Left ventricle myocardium inferior (tissue), 1 donor: ENCODE results near the gene CRTC3. TPM values are rescaled to one million over a fixed set of nuclear protein-coding genes. Genes with fewer than 3 reads are reported as not detected.
"Not testable (repeated sequence)": the region's sequence is repeated elsewhere in the genome, so short reads cannot be mapped to it uniquely, and the experiment has no call there.

Source experiments
- DNase-seq: peaks from one replicate; pipeline ENCODE4 v3.0.0-alpha.2; 2020
- H3K27ac ChIP-seq: fragments of 200-600 bp; replicated peaks from 2 replicates; pipeline ENCODE4 v1.8.0; 2021
- H3K27me3 ChIP-seq: fragments of 200-600 bp; 2 replicates; pipeline ENCODE4 v1.8.0; 2021; ENCODE audit warnings: low read depth
- H3K36me3 ChIP-seq: fragments of 200-600 bp; 2 replicates; pipeline ENCODE4 v1.8.0; 2021
- H3K4me1 ChIP-seq: fragments of 200-600 bp; 2 replicates; pipeline ENCODE4 v1.8.0; 2021
- H3K4me3 ChIP-seq: fragments of 200-600 bp; 2 replicates; pipeline ENCODE4 v1.8.0; 2021; ENCODE audit warnings: mild to moderate bottlenecking, moderate library complexity
- H3K9me3 ChIP-seq: fragments of 200-600 bp; replicated peaks from 2 replicates; pipeline ENCODE4 v1.8.0; 2021
- intact Hi-C: fragments of 100-400 bp; cut with micrococcal nuclease; formaldehyde crosslinking; loops from one replicate; pipeline ENCODE4 v1.11.0; 2022
- total RNA-seq: library from RNA; stranded (reverse); fragmentation: NEBNext Ultra II Directional; extraction: Animal tissue kit (Norgen Biotek cat#: 25700); gene quantifications from one replicate; pipeline ENCODE4 v1.2.1, GENCODE V29; 2021
- TF ChIP-seq, protein P1 (sequence below): fragments of 200-600 bp; IDR thresholded peaks from 2 replicates; pipeline ENCODE4 v1.8.0; 2021; ENCODE audit warnings: antibody characterized with exemption, mild to moderate bottlenecking, borderline replicate concordance
- donor health status: DM: no; HTN: yes; CAD: no; lungs with severe emphysema.

The CRTC3 gene
- total RNA-seq, 1 donor from 2014 or later, result 24.1 TPM

DNA sequence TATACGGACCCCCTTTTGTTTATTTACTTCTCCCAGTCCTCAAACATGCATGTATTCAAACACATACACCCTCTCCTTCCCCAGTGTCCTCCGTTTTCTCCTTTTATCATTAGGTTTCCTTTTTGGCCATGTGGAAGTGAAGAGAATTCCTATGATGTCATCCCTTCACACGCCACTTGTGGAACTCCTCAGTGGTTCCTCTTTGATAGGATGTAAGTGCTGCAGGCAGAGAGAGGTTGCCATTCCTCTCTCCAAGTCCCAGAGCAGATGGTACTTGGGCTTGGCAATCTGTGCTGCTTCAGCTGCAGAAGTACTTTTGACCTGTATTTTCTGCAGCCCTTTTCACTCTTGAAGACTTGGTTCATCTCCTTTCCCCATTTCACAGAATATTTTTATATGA is 32.9 kb upstream of the CRTC3 start:
- Histone ChIP-seq H3K4me3 (no peak overlapping the region), H3K27ac (no peak overlapping the region)

DNA sequence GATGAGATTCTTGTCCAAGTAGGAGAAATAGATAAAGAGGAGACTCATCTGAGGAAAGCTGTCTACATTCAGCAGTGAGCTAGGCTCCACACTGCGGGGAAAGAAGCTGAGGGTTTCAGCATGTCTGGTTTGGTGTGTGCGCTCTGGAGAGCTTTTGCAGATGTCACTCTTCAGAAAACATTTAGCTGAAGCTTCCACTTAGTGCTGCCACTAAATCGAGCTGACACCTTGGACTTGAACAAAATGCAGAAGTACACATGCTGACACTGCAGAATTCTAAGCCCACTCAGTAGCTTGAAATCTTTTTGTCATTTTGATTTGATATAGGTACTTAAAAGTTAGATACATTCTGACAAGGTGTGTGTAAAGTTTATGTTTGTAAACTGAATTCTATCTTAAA is 32.3 kb upstream of the CRTC3 start:
- no peak overlapping the region for H3K4me3 ChIP-seq
- H3K27ac ChIP-seq, result peak overlapping the region; percentile 1
- H3K4me1 ChIP-seq, result peaks cover 16% of the 10 kb centered on the region
- no peaks in the 10 kb centered on the region for H3K27me3 ChIP-seq
- peaks cover 95% of the 10 kb centered on the region for H3K36me3 ChIP-seq
- TF ChIP-seq, protein P1, sequence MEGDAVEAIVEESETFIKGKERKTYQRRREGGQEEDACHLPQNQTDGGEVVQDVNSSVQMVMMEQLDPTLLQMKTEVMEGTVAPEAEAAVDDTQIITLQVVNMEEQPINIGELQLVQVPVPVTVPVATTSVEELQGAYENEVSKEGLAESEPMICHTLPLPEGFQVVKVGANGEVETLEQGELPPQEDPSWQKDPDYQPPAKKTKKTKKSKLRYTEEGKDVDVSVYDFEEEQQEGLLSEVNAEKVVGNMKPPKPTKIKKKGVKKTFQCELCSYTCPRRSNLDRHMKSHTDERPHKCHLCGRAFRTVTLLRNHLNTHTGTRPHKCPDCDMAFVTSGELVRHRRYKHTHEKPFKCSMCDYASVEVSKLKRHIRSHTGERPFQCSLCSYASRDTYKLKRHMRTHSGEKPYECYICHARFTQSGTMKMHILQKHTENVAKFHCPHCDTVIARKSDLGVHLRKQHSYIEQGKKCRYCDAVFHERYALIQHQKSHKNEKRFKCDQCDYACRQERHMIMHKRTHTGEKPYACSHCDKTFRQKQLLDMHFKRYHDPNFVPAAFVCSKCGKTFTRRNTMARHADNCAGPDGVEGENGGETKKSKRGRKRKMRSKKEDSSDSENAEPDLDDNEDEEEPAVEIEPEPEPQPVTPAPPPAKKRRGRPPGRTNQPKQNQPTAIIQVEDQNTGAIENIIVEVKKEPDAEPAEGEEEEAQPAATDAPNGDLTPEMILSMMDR, result no peak
- intact Hi-C loops, result no loop called here
- DNase-seq, result no peak
- no peaks in the 10 kb centered on the region for H3K9me3 ChIP-seq

More for the DNA sequence above, 32.9 kb upstream of the CRTC3 start:
- Histone ChIP-seq H3K27me3 (no peaks in the 10 kb centered on the region), H3K4me1 (peaks cover 16% of the 10 kb centered on the region), H3K9me3 (no peaks in the 10 kb centered on the region), H3K36me3 (peaks cover 95% of the 10 kb centered on the region)
- DNase-seq, result no peak
- intact Hi-C loops, result no loop called here
- TF ChIP-seq, protein P1, result no peak

DNA sequence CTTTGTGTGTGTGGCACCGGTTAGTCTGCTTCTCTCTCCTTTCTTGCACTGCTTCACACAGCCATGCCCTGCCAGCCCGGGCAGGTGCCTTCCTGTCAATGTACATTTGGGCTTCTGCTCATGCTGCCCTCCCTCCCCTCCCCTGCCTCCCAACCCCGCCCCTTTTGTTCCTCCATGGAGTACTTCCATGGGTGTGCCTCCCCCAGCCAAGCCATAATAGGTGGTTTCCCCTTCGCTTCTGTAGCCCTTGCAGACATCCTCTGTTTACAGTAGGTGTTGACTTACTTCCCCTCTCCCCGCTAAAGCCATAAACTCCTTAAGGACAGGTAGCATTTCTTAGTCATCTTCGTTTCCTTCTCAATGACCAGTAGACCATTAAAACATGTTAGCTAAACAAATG is 31.8 kb upstream of the CRTC3 start:
- Histone ChIP-seq H3K4me3 (no peak overlapping the region), H3K4me1 (peaks cover 16% of the 10 kb centered on the region), H3K9me3 (no peaks in the 10 kb centered on the region), H3K36me3 (peaks cover 95% of the 10 kb centered on the region), H3K27ac (peak overlapping the region; percentile 1), H3K27me3 (no peaks in the 10 kb centered on the region)
- TF ChIP-seq, protein P1, result no peak
- intact Hi-C loops, result no loop called here
- DNase-seq, result no peak

DNA sequence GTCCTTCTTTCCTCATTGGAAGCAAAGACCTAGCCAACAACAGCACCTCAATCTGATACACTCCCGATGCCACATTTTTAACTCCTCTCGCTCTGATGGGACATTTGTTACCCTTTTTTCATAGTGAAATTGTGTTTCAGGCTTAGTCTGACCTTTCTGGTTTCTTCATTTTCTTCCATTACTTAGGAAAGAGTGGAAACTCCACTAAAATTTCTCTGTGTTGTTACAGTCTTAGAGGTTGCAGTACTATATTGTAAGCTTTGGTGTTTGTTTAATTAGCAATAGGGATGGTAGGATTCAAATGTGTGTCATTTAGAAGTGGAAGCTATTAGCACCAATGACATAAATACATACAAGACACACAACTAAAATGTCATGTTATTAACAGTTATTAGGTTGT is 29.6 kb upstream of the CRTC3 start:
- Histone ChIP-seq H3K9me3 (no peaks in the 10 kb centered on the region), H3K4me1 (peaks cover 16% of the 10 kb centered on the region), H3K27ac (no peak overlapping the region), H3K27me3 (no peaks in the 10 kb centered on the region), H3K4me3 (no peak overlapping the region), H3K36me3 (peaks cover 72% of the 10 kb centered on the region)
- TF ChIP-seq, protein P1, result no peak
- DNase-seq, result no peak
- intact Hi-C loops, result no loop called here

DNA sequence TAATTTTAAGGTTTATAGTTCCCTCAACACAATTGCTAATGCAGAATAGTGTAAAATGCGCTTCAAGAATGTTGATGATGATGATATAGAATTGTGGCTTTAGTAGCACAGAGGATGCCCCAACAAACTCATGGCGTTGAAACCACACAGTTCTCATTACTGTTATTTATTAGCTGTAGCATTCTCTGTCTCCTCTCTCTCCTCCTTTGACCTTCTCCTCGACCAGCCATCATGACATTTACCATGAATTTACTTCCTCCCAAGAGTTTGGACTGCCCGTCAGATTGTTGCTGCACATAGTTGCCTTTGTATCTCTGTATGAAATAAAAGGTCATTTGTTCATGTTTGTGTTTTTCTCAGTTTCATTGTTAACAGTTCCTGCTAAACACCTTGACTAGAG is 27.8 kb upstream of the CRTC3 start:
- peaks cover 57% of the 10 kb centered on the region for H3K36me3 ChIP-seq
- no peak overlapping the region for H3K4me3 ChIP-seq
- no peak overlapping the region for H3K27ac ChIP-seq
- H3K27me3 ChIP-seq, result no peaks in the 10 kb centered on the region
- TF ChIP-seq, protein P1, result no peak
- intact Hi-C loops, result no loop called here
- no peaks in the 10 kb centered on the region for H3K9me3 ChIP-seq
- H3K4me1 ChIP-seq, result peaks cover 11% of the 10 kb centered on the region
- DNase-seq, result no peak

DNA sequence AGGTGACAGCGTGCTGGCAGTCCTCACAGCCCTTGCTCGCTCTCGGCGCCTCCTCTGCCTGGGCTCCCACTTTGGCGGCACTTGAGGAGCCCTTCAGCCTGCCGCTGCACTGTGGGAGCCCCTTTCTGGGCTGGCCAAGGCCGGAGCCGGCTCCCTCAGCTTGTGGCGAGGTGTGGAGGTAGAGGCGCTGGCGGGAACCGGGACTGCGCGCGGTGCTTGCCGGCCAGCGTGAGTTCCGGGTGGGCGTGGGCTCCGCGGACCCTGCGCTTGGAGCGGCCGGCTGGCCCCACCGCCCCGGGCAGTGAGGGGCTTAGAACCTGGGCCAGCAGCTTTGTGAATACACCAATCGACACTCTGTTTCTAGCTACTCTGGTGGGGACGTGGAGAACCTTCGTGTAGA is 18.9 kb upstream of the CRTC3 start:
- intact Hi-C loops, H3K36me3 ChIP-seq, DNase-seq, H3K9me3 ChIP-seq, H3K4me3 ChIP-seq, H3K4me1 ChIP-seq, H3K27ac ChIP-seq, H3K27me3 ChIP-seq: not testable (repeated sequence)

DNA sequence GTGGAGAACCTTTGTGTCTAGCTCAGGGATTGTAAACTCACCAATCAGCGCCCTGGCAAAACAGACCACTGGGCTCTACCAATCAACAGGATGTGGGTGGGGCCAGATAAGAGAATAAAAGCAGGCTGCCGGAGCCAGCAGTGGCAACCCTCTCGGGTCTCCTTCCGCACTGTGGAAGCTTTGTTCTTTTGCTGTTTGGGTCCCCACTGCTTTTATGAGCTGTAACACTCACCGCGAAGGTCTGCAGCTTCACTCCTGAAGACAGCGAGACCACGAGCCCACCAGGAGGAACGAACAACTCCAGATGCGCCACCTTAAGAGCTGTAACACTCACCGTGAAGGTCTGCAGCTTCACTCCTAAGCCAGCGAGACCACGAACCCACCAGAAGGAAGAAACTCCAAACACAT is 18.5 kb upstream of the CRTC3 start:
- H3K9me3 ChIP-seq, H3K4me1 ChIP-seq, H3K36me3 ChIP-seq, H3K27ac ChIP-seq, intact Hi-C loops, DNase-seq, H3K4me3 ChIP-seq, H3K27me3 ChIP-seq: not testable (repeated sequence)
